CD4-positive, alpha-beta memory T cell (primary cell): ENCODE results near the gene TEKTIP1. TPM values are rescaled to one million over a fixed set of nuclear protein-coding genes. Genes with fewer than 3 reads are reported as not detected.

ENCODE experiments used
- CTCF ChIA-PET: fragments of 350-600 bp; sonication (Branson Sonifier 250); formaldehyde crosslinking; loops from one replicate; lab custom pipeline; 2021; ENCODE audit warnings: inconsistent platforms; ENCODE audit not compliant: partially characterized antibody; lab: Charles Lee
- POLR2A ChIA-PET: fragments of 350-600 bp; sonication (Branson Sonifier 250); formaldehyde crosslinking; loops from one replicate; lab custom pipeline; 2021; ENCODE audit not compliant: partially characterized antibody; lab: Charles Lee
- DNase-seq, 5 donors: peaks; one replicate each; pipeline versions ENCODE4 v3.0.0 to v3.0.0-alpha.2; 2020 to 2022; ENCODE audit warnings: mixed read lengths in 1 of 5
- H3K27ac ChIP-seq: one replicate; pipeline ENCODE4 v1.7.0; 2013; ENCODE audit warnings: low read depth, low read length
- H3K27me3 ChIP-seq: 2 replicates; pipeline ENCODE4 v1.7.0; 2013; ENCODE audit warnings: mild to moderate bottlenecking, low read length, moderate library complexity; ENCODE audit not compliant: insufficient read depth
- H3K36me3 ChIP-seq: 2 replicates; pipeline ENCODE4 v1.7.0; 2013; ENCODE audit warnings: mild to moderate bottlenecking, low read length, moderate library complexity; ENCODE audit not compliant: insufficient read depth
- H3K4me1 ChIP-seq: 2 replicates; pipeline ENCODE4 v1.7.0; 2013; ENCODE audit warnings: mild to moderate bottlenecking, low read length, moderate library complexity; ENCODE audit not compliant: insufficient read depth
- H3K4me3 ChIP-seq, 2 donors: one replicate each; pipeline ENCODE4 v1.7.0; 2013; ENCODE audit warnings: low read length in 2 of 2, mild to moderate bottlenecking in 1 of 2
- H3K9me3 ChIP-seq, 2 donors: one replicate each; pipeline ENCODE4 v1.7.0; 2013; ENCODE audit warnings: low read length in 2 of 2, control low read depth in 1 of 2; ENCODE audit not compliant: control insufficient read depth in 1 of 2
- H3K27ac Mint-ChIP-seq, 7 donors: one replicate each; pipeline ENCODE4 v1.8.0; 2020 to 2021; ENCODE audit warnings: mixed read lengths in 7 of 7, mild to moderate bottlenecking in 6 of 7, inconsistent platforms in 3 of 7, moderate library complexity in 3 of 7
- H3K27me3 Mint-ChIP-seq, 2 donors: one replicate each; pipeline ENCODE4 v1.8.0; 2020 to 2021; ENCODE audit warnings: mixed read lengths in 2 of 2
- H3K36me3 Mint-ChIP-seq, 2 donors: one replicate each; pipeline ENCODE4 v1.8.0; 2020 to 2021; ENCODE audit warnings: mixed read lengths in 2 of 2, inconsistent platforms in 1 of 2, mild to moderate bottlenecking in 1 of 2
- H3K4me1 Mint-ChIP-seq, 4 donors: one replicate each; pipeline ENCODE4 v1.8.0; 2020 to 2021; ENCODE audit warnings: mixed read lengths in 4 of 4, mild to moderate bottlenecking in 1 of 4
- H3K4me3 Mint-ChIP-seq, 8 donors: one replicate each; pipeline ENCODE4 v1.8.0; 2020 to 2021; ENCODE audit warnings: mixed read lengths in 8 of 8, mild to moderate bottlenecking in 7 of 8, moderate library complexity in 6 of 8, inconsistent platforms in 3 of 8
- H3K9me3 Mint-ChIP-seq, 8 donors: one replicate each; pipeline ENCODE4 v1.8.0; 2020 to 2021; ENCODE audit warnings: mixed read lengths in 8 of 8, mild to moderate bottlenecking in 5 of 8, inconsistent platforms in 3 of 8, moderate library complexity in 1 of 8
- intact Hi-C: fragments of 100-400 bp; cut with micrococcal nuclease; formaldehyde crosslinking; loops from one replicate; pipeline ENCODE4 v1.15.1; 2023
- polyA plus RNA-seq, 2 donors: library from polyadenylated mRNA; unstranded; fragments of 300-500 nt; fragmentation: Illumina TruSeq; gene quantifications; one replicate each; pipeline ENCODE4 v1.2.3, GENCODE V29; 2021
- total RNA-seq, 2 experiments: library from RNA; stranded (reverse); gene quantifications; one replicate each; pipeline ENCODE4 v1.2.3, GENCODE V29; 2021

Gene TEKTIP1
- total RNA-seq, result 10 to 100 TPM in 1 of 2 experiments, 1 to 10 TPM in 1; 8.1 to 10.6 TPM
- polyA plus RNA-seq, result under 1 TPM in 1 of 2 donors, not detected in 1; 0.55 TPM

GRCh38 chr19:3538965-3539755 is at the start of gene TEKTIP1:
TSS of gene TEKTIP1 (plus strand) at chr19:3539174. CDS start at chr19:3539178, 4 bp downstream.
- Mint-ChIP-seq H3K4me3 (no peak within 1 kb of the TSS), H3K4me1 (no peaks in the 10 kb centered on the region), H3K36me3 (peaks cover 12 to 17% of the 10 kb centered on the region in 2 donors), H3K9me3 (no peaks in the 10 kb centered on the region), H3K27me3 (no peaks in the 10 kb centered on the region), H3K27ac (peak within 1 kb of the TSS in 3 of 7 donors; percentile 30 to 62 (median 57))
- Histone ChIP-seq H3K27ac (no peak within 1 kb of the TSS), H3K9me3 (no peaks in the 10 kb centered on the region), H3K4me1 (no peaks in the 10 kb centered on the region), H3K36me3 (peaks cover 14% of the 10 kb centered on the region), H3K27me3 (no peaks in the 10 kb centered on the region), H3K4me3 (no peak within 1 kb of the TSS)
- ChIA-PET POLR2A (interaction anchor here (0.6 to 1.5 kb wide), 5 partner anchors 8 to 19 kb away, joined by 3 to 4 read pairs (median 4); no protein-coding TSS in a partner anchor), CTCF (no interaction called here)
- intact Hi-C loops, result no loop called here
- no peak for DNase-seq

GRCh38 chr19:3491396-3492119 is 47.4 kb upstream of the TEKTIP1 start:
- DNase-seq, result no peak
- Histone ChIP-seq H3K4me1 (peaks cover 10% of the 10 kb centered on the region), H3K9me3 (no peaks in the 10 kb centered on the region), H3K27me3 (no peaks in the 10 kb centered on the region), H3K27ac (no peak overlapping the region), H3K36me3 (peaks cover 14% of the 10 kb centered on the region), H3K4me3 (no peak overlapping the region)
- Mint-ChIP-seq H3K27me3 (no peaks in the 10 kb centered on the region), H3K4me3 (no peak overlapping the region), H3K27ac (no peak overlapping the region), H3K4me1 (peaks cover 0 to 4% (median 0%) of the 10 kb centered on the region in 4 donors), H3K36me3 (peaks cover 11 to 30% of the 10 kb centered on the region in 2 donors), H3K9me3 (no peaks in the 10 kb centered on the region)
- CTCF ChIA-PET, result interaction anchor here (1.0 to 2.1 kb wide), 2 partner anchors 10 to 163 kb away, joined by 3 to 7 read pairs; partner anchors contain the start of gene DOHH
- intact Hi-C loops, result no loop called here
- POLR2A ChIA-PET, result interaction anchor here (0.6 to 2.5 kb wide), 2 partner anchors 9 to 10 kb away, joined by 3 to 7 read pairs; partner anchors contain the start of gene DOHH

- intact Hi-C loops, result no loop called here
- H3K27ac ChIP-seq, result no peak overlapping the region
- ChIA-PET POLR2A (interaction anchor here (2.5 kb wide), 1 partner anchor 8 kb away, joined by 7 read pairs; the partner anchor contains the start of gene DOHH), CTCF (interaction anchor here (1.0 to 2.1 kb wide), 2 partner anchors 9 to 164 kb away, joined by 3 to 7 read pairs; partner anchors contain the start of gene DOHH)
- no peaks in the 10 kb centered on the region for H3K27me3 ChIP-seq
- no peak overlapping the region for H3K4me3 ChIP-seq
- H3K9me3 ChIP-seq, result no peaks in the 10 kb centered on the region
- peaks cover 10% of the 10 kb centered on the region for H3K4me1 ChIP-seq
- H3K36me3 ChIP-seq, result peaks cover 21% of the 10 kb centered on the region
- Mint-ChIP-seq H3K9me3 (peaks cover 0 to under 1% (median 0%) of the 10 kb centered on the region in 8 donors), H3K4me1 (peaks cover 0 to 7% (median 4%) of the 10 kb centered on the region in 4 donors), H3K27ac (no peak overlapping the region), H3K4me3 (no peak overlapping the region), H3K36me3 (peaks cover 15 to 35% of the 10 kb centered on the region in 2 donors), H3K27me3 (no peaks in the 10 kb centered on the region)
- no peak for DNase-seq
Measured at GRCh38 chr19:3492131-3492839, 46.7 kb upstream of the TEKTIP1 start.

- no peak for DNase-seq
- peak overlapping the region in 1 of 7 donors; percentile 27 for H3K27ac Mint-ChIP-seq
- peaks cover 17 to 35% of the 10 kb centered on the region in 2 donors for H3K36me3 Mint-ChIP-seq
- Histone ChIP-seq H3K4me1 (peaks cover 10% of the 10 kb centered on the region), H3K27ac (no peak overlapping the region), H3K9me3 (no peaks in the 10 kb centered on the region), H3K4me3 (no peak overlapping the region), H3K36me3 (peaks cover 22% of the 10 kb centered on the region), H3K27me3 (no peaks in the 10 kb centered on the region)
- ChIA-PET POLR2A (no interaction called here), CTCF (no interaction called here)
- intact Hi-C loops, result no loop called here
- peaks cover 0 to 2% (median 0%) of the 10 kb centered on the region in 8 donors for H3K9me3 Mint-ChIP-seq
- no peak overlapping the region for H3K4me3 Mint-ChIP-seq
- H3K4me1 Mint-ChIP-seq, result peaks cover under 1 to 8% (median 6%) of the 10 kb centered on the region in 4 donors
- no peaks in the 10 kb centered on the region for H3K27me3 Mint-ChIP-seq
Measured at GRCh38 chr19:3492919-3493318, 46.1 kb upstream of the TEKTIP1 start.

DNA sequence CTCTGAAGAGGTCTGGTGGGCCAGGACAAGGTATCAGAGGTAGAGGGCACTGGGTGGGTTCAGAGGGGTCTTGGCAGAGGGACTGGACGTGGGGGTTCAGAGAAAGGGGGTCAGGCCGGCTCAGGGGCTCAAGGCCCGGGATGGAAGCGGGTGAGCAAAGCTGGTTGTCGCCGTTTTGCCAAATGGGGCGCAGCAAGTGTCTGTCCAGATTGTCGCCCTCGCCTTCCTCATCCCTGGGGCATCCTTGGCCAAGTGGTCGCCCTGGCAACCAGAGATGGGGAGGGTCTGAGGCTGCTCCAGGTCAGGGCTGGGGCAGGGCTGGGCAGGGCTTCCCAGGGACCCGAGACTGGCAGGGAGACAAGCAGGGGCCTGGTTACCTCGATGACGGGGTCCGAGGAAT is 45.3 kb upstream of the TEKTIP1 start:
- intact Hi-C loops, result no loop called here
- Mint-ChIP-seq H3K4me3 (no peak overlapping the region), H3K9me3 (peaks cover 0 to 2% (median 0%) of the 10 kb centered on the region in 8 donors), H3K27me3 (no peaks in the 10 kb centered on the region), H3K27ac (peak overlapping the region in 2 of 7 donors; percentile 38 to 70), H3K4me1 (peaks cover 2 to 13% (median 7%) of the 10 kb centered on the region in 4 donors), H3K36me3 (peaks cover 17 to 33% of the 10 kb centered on the region in 2 donors)
- no peak for DNase-seq
- Histone ChIP-seq H3K36me3 (peaks cover 22% of the 10 kb centered on the region), H3K9me3 (no peaks in the 10 kb centered on the region), H3K27ac (no peak overlapping the region), H3K4me3 (no peak overlapping the region), H3K27me3 (no peaks in the 10 kb centered on the region), H3K4me1 (peaks cover 11% of the 10 kb centered on the region)
- CTCF ChIA-PET, result interaction anchor here (1.5 kb wide), 1 partner anchor 8 kb away, joined by 12 read pairs; no protein-coding TSS in a partner anchor
- POLR2A ChIA-PET, result no interaction called here

- peak overlapping the region in 3 of 8 donors; percentile 32 to 51 (median 41) for H3K4me3 Mint-ChIP-seq
- Histone ChIP-seq H3K9me3 (no peaks in the 10 kb centered on the region), H3K27ac (no peak overlapping the region), H3K4me1 (peaks cover 14% of the 10 kb centered on the region), H3K36me3 (peaks cover 22% of the 10 kb centered on the region), H3K4me3 (no peak overlapping the region), H3K27me3 (no peaks in the 10 kb centered on the region)
- peak in 3 of 5 donors; percentile 16 to 32 (median 21) for DNase-seq
- intact Hi-C loops, result no loop called here
- no peaks in the 10 kb centered on the region for H3K27me3 Mint-ChIP-seq
- peak overlapping the region in 1 of 7 donors; percentile 57 for H3K27ac Mint-ChIP-seq
- peaks cover 18 to 32% of the 10 kb centered on the region in 2 donors for H3K36me3 Mint-ChIP-seq
- CTCF ChIA-PET, result interaction anchor here (0.5 to 1.5 kb wide), 4 partner anchors 9 to 63 kb away, joined by 3 to 12 read pairs (median 4); no protein-coding TSS in a partner anchor
- peaks cover 0 to 2% (median 0%) of the 10 kb centered on the region in 8 donors for H3K9me3 Mint-ChIP-seq
- H3K4me1 Mint-ChIP-seq, result peaks cover 4 to 17% (median 9%) of the 10 kb centered on the region in 4 donors
- POLR2A ChIA-PET, result no interaction called here
Measured at GRCh38 chr19:3494051-3494450, 44.9 kb upstream of the TEKTIP1 start.
